Kasumi-1 (cell line): ENCODE measurements around the gene OMP.

Source experiments
- DNase-seq, 2 experiments: peaks; one replicate each; lab custom pipeline; 2025; lab: John Stamatoyannopoulos, UW

OMP gene

DNA sequence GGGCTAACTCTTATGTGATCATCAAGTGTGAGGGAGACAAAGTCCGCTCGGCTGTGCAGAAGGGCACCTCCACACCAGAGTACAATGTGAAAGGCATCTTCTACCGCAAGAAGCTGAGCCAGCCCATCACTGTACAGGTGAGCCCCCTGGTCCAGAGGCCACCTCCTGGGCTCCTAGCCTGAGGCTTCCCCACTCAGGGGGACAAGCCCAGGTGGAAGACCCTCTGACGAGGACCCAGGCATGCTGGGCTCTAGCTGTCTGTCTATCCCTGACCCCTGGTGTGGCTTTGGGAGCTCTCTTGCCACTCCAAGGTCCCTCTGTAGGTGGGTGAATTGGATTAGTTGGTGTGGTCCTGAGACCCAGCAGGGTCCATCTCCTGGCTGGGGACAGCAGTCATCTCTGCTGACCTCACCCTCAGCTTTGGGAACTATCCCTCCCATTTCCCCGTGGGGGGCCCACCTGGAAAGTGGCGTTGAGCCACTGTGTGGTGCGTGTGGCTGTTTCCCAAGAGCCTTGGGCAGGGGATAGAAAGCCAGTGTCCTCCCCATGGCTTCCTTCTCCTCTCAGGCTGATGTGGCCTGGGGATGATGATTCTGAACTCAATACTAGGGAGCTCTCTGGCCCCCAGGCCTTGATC, 20.1 kb downstream of the OMP start:
- DNase-seq: no peak

DNA sequence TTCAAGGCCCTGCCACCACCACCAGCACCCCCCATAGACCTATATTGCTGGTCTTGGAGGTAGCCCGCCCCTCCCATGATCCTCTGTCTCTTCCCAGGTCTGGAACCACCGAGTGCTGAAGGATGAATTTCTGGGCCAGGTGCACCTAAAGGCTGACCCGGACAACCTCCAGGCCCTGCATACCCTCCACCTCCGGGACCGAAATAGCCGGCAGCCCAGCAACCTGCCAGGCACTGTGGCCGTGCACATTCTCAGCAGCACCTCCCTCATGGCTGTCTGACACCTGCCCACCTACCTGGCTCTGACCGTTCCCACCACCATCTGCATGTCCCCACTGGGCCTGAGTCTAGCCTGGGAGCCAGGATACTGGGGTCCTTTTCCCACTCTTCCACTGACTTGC, 21.0 kb downstream of the OMP start:
- DNase-seq: no peak

DNA sequence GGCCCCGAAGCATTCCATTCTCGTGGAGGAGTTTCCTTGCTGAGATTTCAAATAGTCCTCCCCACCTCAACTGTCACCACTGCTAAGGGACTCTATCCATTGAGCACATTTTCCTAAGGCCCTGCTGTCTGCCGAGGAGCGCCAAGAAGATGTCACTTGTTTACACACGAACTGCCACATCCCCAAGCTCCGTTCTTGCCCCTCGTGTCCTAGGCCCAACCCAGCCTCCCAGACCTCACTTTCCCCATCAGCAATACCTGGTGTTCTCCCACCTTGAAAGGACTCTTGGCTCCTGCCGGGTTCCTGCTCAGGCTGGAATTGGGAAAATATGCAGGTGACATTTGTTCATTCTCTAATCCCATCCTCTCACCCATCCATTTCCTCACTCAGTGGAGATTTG, 21.4 kb downstream of the OMP start:
- DNase-seq: no peak

DNA sequence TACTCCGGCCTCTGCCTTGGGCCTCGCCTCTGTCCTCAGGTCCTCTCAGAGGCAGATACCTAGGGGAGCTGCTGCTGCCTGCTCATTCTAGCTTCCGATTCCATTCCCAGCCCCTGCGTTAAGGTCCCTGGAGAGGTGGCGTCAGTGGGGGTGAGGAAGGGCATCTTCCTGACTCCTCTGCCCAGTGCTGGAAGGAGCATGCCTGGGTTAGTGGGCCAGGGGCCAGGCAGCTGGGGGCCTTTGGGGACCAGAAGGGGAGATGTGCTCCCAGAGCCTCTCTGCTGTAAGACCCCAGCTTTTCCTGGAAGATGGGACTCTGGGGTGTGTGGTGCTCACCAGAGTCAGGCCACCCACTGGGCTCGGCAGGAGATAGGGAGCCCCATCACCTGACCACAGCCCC, 21.8 kb downstream of the OMP start:
- DNase-seq: no peak

DNA sequence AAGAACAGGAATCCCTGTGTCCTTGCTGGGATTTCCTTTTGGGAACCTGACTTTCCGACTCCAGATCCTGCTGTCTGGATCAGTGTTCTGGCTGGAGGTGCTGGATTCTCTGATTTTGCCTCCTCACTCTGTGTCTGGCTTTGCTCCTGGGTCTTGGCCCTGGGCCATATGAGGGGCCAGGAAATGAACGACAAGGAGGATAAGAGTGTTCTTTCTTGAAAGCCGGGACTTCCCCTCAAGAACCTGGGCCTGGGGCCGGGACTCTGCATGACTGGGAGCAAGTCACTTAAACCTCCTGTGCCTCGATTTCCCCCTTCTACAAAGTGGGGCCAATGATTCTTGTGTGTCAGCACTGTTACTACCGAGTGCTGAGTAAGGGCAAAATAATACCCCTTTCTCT, 22.6 kb downstream of the OMP start:
- no peak for DNase-seq

DNA sequence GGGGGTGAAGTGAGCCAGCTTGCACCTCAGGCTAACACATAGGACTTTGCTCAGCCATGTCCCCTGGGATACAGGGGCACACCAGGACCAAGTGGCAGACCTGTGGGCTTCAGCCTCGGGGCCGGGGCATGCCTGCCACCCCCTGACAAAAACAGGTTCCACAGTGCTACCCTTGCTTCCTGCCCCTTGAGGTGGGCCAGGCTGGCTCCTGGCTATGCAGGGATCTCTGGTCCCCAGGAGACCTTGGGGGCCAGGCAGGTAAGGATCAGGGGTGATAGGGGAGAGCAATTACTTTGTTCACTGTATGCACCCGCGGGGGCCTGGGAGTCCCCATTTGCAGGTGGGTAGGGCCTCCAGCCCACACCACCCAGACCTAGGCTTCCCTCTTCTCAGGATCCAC, 23.1 kb downstream of the OMP start:
- DNase-seq: no peak

DNA sequence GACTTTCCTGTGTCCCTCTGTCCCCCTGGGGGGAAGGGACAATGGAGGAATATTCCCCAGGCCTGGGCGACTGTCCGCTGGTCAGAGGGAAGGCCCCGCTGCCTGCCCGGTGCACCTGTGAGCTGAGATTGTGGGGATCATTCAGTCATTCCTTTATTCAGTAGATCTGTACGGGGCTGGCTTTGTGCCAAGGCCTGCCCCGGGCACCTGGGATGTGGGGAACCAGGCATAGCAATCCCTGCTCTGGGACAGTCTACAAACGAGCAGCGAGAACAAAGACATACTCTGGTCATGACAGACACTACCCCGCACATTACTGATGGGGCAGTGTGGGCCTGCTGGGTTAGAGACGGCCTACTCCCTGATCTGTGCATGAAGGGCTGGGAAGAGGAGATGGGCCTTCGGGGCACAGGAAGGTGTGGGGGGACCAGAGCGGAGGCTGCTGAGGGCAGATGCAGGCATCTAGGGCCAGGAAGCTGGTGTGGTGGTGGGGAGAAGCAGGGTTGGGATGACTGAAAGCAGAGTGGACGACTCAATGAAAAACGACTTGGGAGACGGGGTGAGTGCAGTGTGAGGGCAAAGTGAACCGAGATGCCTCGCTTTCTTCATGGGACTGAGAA, 23.6 kb downstream of the OMP start:
- no peak for DNase-seq

DNA sequence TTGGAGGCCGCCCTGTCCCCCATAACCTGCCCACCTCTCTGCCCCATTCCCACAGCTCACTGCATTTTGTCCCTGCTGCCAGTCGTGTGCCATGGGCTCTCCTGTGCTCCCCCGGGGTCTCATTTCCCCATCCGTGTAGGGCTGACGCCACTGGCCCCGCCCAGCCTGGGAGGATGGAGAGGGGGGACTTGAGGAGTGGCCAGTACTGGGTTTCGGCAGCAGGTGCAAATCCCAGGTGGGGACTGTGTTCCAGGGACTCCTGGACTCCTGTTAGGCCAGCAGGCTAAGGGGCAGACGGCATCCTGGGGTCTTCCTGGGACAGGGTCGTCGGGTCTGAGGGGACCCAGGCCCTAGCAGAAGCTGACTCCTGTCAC, 24.2 kb downstream of the OMP start:
- DNase-seq: no peak

DNA sequence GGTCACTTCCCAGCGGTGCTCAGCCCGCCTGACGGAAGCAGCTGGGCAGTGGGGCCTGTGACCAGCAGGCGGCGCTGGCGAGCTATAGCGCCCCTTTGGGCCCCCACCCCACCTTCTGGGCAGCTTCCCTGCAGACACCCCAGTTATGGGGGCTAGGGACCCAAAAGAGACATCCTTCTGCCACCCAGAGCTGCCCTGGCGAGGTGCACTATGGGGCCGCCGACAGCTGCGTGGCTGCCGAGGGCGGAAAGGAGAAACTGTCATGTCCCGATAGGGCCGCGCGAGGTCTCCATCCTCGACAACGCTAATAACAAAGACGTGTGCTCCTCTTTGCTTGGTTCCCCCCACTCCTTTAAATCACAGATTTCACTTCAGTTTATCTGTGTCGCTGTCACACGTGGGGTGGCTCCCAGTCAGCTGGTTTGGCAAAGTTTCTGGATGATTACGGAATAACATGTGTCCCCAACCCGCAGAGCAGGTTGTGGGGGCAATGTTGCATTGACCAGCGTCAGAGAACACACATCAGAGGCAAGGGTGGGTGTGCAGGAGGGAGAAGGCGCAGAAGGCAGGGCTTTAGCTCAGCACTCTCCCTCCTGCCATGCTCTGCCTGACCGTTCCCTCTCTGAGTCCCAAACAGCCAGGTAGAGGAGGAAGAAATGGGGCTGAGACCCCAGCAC, 24.7 kb downstream of the OMP start:
- peak; percentile 52 to 57 for DNase-seq

DNA sequence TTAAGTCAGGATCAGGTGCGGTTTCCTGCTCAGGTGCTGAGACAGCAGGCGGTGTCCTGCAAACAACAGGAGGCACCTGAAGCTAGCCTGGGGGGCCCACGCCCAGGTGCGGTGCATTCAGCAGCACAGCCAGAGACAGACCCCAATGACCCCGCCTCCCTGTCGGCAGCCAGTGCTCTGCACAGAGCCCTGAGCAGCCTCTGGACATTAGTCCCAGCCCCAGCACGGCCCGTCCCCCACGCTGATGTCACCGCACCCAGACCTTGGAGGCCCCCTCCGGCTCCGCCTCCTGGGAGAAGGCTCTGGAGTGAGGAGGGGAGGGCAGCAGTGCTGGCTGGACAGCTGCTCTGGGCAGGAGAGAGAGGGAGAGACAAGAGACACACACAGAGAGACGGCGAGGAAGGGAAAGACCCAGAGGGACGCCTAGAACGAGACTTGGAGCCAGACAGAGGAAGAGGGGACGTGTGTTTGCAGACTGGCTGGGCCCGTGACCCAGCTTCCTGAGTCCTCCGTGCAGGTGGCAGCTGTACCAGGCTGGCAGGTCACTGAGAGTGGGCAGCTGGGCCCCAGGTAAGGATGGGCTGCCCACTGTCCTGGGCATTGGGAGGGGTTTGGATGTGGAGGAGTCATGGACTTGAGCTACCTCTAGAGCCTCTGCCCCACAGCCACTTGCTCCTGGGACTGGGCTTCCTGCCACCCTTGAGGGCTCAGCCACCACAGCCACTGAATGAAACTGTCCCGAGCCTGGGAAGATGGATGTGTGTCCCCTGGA, 25.5 kb downstream of the OMP start, which contains the start of gene MYO7A:
Gene MYO7A, plus strand, starts transcription at position 327 of the 772 bp plus-strand sequence. CDS start 2,389 bp downstream, outside the sequence.
- no peak for DNase-seq

DNA sequence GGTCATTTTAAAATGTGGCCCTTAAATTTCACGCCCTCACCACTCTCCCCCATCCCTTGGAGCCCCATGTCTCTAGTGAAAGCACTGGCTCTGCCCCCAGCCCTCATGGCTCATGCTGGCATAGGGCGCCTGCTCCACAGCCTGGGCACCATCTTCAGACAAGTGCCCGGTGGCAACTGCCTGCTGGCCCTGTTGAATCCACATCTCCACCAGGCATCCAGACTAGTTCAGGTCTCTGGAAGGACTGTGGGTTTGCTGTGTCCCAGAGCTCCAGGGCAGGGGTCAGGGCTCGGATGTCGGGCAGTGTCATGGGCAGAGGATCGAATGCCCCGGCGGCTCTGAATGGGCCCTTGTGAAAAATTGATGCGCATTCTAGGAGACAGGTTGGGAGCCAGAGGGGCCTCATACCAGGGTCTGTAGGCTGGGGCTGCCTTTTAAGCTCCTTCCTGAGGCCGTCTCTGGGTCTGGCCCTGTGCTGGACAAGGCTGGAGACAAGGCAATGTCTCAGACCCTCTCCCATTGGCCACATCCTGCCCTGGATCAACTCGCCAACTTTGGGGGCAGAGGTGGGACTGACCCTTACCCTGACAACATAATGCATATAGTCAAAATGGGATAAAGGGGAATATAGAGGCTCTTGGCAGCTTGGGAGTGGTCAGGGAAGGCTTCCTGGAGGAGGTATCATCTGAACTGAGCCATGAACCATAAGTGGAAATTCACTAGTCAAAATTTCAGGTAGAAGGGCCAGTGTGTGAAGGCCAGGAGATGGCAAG, 26.6 kb downstream of the OMP start:
- no peak for DNase-seq

DNA sequence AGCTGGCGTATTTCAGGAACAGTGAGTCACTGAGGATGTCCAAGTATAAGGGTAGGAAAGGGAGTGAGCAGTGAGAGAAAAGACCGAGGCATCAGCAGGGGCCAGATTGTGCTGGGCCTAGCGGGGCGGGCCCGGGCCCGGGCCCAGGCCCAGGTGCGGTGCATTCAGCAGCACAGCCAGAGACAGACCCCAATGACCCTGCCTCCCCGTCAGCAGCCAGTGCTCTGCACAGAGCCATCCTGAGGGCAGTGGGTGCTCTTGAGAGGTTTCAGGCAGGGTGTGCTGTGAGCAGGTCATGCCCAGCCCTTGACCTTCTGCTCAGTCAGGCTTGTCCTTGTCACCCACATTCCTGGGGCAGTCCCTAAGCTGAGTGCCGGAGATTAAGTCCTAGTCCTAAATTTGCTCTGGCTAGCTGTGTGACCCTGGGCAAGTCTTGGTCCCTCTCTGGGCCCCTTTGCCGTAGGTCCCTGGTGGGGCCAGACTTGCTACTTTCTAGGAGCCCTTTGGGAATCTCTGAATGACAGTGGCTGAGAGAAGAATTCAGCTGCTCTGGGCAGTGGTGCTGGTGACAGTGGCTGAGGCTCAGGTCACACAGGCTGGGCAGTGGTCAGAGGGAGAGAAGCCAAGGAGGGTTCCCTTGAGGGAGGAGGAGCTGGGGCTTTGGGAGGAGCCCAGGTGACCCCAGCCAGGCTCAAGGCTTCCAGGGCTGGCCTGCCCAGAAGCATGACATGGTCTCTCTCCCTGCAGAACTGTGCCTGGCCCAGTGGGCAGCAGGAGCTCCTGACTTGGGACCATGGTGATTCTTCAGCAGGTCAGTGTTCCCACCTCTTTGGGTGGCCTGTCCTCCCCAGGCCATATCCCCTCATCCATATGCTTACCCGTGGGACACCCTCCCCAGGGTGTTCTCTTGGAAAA, 27.5 kb downstream of the OMP start:
- DNase-seq: no peak

DNA sequence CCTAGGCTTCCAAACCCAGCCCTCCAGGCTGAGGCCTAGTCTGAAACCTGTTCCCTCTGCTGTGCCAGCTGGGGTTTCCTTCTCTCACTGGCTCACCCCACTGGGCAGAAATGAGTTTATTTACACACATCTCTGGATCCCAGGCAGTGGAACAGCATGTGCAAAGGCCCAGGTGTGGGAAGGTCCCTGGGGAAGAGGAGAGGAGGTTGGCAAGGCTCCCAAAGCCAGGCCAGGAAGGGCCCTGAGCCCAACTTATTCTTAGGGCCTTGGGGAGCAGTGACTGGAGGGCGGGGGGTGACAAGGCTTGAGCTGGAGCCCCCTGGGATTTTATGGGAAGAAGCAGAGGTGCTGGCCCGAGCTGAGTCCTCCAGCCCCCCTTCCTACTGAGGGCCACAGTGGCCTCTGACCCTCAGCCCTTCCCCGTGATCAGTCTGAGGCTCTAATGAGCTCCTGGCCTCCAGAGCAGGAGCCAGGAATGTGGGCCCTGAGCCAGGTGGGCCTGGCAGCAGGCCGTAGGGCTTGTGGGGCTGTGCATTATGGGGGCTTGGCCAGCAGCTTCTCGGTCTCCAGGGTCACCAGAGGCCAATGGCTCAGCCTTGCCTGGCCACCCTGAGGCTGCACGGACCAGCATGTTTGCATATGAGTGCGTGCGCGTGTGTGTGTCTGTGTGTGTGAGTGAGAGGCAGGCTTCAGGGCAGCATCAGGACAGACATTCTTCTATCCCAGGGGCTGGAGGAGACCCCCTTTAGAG, 28.3 kb downstream of the OMP start:
- no peak for DNase-seq

DNA sequence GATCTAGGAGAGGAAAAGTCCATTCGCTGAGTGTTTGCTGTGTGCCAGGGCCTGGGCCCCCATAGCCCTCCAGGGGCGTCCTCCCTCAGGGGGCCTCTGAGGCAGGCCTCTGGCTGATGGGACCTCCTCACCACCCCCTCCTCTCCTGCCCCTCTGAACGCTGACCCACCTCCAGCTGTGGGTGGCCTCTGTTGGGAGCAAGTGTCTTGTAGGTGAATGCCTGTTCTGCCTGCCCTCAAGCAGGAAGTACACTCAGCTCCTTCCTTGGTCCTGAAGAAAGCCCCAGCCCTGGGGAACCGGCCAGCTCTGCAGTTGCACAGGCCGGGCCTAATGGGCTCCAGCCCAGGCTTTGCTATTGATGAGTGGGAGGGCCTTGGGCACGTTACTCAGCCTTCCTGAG, 28.9 kb downstream of the OMP start:
- no peak for DNase-seq

DNA sequence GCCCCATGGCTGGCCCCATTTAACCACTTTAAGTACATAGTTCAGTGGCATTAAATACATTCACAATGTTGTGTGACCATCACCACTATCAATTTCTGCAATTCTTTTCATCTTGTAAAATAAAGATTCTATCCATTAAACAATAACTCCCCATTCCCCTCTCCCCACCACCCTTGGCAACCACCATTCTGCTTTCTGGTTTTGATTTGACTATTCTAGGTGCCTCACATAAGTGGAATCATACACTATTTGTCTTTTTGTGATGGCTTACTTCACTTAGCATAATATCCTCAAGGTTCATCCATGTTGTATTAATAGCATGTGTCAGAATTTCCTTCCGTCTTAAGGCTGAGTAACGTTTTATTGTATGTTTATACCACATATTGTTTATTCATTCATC, 32.4 kb downstream of the OMP start:
- DNase-seq: no peak

DNA sequence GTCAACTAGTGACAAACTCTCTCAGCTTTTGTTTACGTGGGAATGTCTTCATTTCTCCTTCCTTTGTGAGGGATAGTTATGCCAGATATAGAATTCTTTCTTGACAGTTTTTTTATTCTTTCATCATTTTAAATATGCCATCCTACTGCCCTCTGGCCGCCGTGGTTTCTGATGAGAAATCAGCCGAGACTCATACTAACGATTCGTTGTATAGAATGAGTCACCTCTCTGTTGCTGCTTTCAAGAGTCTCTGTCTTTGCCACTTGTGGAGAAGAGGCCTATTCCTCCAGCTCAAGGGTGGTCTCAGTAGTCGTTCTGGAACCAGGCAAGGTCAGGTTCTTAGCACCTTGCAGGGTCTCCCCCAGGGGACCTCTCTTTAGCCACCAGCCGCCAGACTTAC, 33.4 kb downstream of the OMP start:
- no peak for DNase-seq

DNA sequence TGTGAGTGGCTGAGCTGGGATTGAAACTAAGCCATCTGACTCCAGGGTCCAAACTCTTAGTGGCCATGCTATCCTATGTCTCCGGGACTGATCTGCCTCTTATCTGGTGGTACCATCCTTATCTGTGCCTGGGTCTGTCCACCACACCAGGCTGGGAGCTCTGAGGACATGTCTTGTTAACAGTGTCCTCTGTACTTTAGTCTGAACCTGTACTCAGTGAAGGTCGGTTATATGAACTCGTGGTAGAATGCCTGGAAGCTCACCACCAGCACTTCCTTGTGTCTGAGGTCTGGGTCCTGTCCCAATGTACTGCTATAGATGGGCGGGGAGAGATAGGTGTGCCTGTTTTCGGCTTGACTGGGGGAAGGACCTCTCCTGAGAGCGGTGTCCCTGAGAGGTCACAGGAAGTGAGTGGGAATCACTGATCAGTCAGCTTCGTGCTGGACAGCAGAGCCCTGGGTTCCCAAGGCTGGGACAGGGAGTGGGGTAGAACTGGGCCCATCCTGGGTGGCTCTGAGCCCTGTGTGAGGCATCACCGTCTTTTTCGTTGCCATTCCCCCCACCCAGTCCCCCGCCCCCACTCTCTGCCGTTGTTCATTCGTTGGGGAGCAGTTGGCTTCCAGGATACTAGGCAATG, 34.3 kb downstream of the OMP start:
- DNase-seq: no peak

DNA sequence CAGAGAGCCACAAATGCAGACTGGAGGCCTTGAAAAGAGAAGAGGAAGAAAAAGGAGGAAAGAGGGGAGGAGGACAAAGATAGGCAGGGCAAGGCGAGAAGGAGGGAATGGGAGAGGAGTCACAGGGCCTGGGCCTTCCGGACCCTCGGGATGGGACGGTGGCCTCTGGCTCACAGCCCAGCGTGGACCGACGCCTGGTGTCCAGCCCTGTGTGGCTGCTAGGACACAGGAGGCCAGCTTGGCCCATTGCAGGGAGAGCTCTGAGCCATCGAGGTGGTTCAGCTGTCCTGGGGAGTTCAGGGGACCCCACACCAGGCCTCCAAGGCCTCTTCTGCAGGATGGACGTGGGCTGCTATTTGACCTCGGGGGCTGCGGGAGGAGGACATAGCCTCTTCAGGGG, 34.8 kb downstream of the OMP start:
- DNase-seq: no peak

DNA sequence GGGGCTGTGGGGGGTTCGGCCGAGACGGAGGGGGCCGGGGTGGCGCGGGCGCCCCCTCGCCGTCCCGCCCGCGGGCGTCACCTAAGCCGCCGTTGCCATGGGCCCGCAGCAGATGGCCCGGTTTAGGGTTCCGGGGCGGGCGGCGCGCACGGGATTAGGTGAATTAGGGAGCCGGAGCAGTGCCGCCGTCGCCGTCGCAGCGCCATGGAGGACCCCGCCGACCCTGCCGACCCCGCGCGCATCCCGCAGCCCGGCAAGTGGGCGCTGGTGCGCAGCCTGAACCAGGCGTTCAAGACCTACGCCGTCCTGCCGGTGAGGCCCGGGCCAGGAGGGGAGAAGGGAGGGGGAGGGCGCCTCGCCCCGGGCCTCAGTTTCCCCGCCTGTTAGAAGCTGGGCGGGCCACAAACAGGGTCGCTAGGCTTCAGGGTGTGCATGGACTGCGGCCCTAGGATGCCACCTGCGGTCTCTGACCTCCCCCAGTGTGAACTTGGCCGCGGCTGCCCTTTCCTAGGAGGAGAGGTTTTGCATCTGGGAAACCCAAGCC, 35.5 kb downstream of the OMP start:
- no peak for DNase-seq
